HG02623 (cell line): ENCODE results near the gene TGIF1.

Experiments used
- ATAC-seq: cut with Tn5 transposase; IDR thresholded peaks from one replicate; pipeline ENCODE4 v1.9.1; 2021; ENCODE audit warnings: moderate library complexity; ENCODE audit not compliant: unreplicated experiment

The TGIF1 gene

GRCh38 chr18:3429121-3429520 is 20.9 kb upstream of the TGIF1 start:
- no peak for ATAC-seq

DNA sequence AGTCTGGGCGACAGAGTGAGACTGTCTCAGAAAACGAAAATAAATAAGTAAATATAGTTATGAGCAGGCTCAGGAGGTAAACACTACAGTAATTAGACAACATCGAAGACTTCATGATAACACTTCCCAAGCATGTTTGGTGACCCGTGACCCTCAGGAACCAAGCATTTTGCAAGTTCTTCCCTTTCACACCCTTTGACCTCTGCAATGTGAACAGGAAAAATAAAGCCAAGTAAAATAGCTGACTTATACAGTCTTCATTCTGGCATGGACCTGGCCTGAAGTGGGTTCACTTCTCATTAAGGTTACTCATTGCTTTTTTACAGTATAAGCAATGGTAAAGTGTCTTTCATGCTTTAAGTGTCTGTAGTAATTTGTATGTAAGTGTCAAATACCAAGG is 15.3 kb upstream of the TGIF1 start:
- no peak for ATAC-seq

DNA sequence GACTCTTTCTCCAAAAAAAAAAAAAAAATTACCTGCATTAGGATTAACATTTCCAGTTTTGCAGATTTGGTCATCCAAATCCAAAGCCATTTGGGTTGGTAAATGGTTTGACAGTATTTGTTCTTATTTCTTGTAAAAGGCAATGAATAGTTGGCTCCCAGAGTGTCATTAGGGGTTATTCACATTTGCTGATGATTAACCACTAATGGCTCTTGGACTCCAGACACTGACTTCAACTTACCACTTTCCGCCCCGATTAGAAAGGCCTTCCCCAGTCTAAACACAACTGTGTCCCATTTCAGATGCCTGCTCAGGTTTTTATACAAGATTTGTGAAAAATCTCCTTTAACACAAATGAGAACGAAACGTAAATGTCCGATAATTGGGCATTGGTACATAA is 9.6 kb upstream of the TGIF1 start:
- ATAC-seq: no peak

DNA sequence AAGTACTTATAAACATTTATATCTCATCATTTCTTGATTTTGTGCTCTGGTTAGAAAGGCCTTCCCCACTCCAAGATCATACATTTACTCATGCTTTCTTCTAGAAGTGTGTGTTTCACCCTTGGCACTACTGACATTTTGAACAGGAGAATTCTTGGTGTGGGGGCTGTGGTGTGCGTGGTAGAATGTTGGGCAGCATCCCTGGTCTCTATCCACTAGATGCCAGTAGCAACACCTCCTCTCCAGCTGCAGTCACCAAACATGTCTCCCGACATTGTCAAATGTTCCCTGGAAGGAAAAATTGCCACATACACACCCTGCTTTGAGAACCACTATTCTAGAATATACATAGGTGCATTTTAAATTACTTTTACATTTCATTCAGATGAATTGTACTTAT is 8.7 kb upstream of the TGIF1 start:
- ATAC-seq: no peak

DNA sequence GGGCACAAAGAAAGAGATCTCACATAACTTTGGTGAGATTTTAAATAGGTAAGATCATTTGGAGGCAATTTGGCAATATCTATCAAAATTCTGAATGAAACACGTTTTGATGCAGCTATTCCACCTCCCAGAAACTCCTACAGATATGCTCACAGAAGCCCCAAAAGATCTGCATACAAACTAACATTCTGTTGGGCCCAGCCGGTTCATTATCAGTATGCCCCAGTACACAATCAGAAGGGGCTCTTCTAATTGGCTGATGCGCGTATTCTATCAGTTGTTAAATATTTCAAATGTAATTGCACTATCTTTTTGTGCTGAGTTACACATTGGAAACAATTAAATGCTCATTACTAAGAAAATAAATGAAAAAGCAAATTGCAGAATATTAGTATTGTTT is 7.1 kb upstream of the TGIF1 start:
- no peak for ATAC-seq

GRCh38 chr18:3444296-3444695 is 5.7 kb upstream of the TGIF1 start:
- ATAC-seq: no peak

- ATAC-seq: no peak
Observed at GRCh38 chr18:3444954-3445353, 5.0 kb upstream of the TGIF1 start.

DNA sequence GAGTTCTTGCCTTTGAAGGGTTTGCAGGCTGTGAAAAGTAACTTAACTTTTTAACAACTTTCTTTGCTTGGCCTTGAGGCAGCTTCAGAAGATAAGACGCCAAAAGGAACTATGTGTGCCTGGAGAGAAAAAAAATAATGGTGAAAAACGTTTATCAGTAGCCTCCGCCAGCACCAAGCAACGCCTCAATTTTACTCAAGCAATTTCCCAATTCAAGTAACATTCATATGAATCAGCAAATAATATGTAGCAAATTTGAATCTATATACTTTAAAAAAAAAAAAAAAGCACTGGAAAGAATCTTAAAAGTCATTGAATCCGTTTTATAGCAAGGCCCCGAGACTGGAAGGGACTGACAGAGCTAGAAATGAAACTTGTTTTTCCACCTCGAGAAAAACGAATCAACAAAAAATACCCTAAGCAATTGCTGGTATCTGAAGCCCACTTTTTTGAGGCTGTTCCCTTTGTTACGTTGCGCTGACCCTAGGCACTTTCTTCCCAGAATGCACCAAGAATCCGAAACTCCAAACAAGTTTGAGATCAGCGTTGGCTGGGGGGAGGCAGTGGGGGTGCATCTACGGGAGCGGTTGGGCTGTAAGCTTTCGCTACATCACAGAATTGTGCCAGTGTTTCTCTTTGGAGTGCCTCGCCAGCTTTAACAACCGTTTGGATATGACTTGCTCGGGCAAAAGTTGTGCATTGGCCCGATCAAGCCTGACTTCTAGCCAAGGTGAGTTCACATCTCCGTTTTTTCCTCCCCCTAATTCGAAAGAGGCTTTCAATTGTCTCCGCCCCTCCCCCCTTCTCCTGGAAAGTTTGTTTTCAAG is 2.7 kb upstream of the TGIF1 start:
- ATAC-seq: no peak

DNA sequence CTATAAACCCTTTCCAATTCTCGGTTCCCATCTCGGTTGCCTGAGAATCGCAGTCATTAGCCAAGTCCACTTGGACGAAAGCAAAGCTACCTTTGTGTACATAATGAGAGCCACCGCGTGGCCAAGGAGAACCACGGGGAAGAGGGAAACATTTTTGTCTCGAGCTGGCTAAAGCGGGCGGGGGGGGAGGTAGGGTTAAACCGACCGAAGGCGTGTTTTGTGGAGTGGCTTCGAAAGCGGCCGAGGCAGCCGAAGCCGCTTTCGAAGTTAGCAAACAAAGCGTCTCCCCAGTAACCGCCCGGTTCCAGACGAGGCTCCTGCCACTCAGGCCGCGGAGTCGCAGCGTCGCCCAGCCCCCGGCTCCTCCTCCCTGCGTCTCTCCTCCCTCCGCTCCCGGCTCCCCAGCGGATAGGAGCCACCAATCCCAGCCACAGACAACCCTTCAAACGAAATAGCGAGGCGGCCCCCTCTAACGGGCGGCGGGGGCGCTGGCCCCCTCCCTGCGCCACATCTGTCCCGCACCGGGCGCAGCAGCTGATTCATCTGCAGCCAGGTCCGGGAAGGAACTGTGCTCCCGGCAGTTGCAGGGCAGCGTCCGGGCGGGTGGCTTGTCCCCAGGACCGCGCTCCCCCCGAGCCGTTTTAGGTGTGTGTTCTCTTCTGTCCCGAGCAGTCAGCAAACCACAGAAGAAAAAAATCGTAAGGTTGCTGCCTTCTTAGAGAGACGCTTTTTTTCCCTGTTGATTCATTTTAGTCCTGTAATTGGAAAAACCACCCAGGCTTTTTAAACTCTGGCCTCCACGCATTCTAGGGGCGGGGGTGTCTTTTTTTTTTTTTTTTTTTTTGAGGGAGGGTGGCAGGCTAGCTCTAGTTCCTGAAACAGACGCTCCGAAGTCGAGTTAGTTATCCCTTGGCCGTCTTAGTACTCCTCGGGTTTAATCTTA is 1.8 kb upstream of the TGIF1 start:
- peak; percentile 71 for ATAC-seq

GRCh38 chr18:3448838-3449511 is 997 bp upstream of the TGIF1 start:
- ATAC-seq: peak; percentile 37

GRCh38 chr18:3449512-3450011 is 410 bp upstream of the TGIF1 start:
- peak; percentile 4 for ATAC-seq

- no peak for ATAC-seq
Observed at GRCh38 chr18:3450799-3451182, 819 bp downstream of the TGIF1 start.

DNA sequence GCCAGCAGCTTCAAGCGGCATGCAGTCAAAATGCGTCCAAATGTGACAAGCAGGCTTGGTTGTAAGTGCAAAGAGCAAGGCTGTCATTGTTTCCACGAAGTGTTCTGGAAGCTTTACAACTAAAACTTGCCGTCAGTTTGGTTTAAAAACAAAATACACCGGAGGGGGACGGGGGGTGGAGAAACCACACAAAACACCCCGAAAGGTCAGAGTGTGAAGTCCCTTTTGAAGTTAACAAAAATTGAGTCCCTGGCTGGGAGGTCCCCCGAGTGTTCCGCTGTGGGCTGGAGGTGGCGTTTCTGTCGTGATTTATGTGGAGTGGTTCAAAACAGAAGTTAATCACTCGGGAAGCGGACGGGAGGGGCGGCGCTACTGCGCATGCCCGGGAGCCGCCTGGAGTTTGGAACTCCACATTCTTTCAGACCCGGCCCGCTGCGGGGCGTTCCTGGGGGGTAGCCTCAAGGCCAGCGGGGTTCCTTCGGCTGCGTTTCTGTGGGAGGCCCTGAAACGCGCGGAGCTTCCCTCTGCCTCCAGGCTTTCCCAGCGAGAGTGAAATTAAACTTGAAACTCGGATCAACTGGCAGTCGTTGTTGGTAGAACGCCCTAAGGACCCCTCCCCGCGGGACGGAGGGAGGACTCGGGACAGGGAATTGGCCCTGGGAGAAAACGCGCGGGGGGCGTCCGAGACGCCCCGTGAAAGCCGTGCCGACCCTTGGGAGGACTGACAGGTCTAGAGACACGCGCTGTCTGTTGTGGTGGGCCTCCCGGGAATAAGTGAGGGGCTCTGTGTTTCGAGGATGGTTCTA is 1.4 kb downstream of the TGIF1 start:
- no peak for ATAC-seq

DNA sequence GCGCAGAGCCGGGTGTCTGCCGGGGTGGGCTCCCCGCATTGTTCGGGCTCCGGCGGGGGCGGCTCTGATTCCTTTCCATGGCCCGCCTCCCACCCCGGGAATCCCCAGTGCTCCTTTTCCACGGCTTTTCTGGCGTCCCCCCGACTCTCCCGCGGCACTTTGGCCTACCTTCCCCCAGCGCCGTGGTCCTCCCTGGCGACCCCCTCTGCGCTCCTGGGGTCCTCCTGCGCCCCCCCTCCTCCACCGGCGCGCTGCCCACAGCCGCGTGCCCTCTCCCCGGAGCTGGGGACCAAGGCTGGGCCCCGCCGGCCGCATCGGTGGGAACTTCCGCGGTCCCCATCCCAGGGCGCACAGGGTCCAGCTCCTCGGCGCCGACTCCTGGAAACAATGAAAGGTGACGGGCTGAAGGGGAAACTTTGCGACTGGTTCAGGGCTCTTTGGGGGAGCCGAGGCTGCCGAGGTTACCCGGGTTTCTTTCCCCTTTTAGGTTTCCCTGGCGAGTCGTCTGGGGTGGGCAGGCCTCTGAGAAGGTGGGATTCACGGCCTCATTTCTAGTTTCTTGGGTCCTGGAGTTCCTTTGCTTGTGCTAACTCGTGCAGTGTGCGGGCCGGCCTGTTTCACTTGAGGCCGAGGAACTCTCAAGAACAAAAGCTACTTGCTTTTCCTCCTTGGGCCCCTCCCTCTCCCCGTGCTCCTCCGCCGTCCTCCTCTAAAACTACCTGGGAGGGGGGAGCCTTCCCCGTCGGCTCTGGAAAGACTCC is 2.2 kb downstream of the TGIF1 start:
- no peak for ATAC-seq

- no peak for ATAC-seq
Observed at GRCh38 chr18:3452750-3453539, 3.0 kb downstream of the TGIF1 start.

DNA sequence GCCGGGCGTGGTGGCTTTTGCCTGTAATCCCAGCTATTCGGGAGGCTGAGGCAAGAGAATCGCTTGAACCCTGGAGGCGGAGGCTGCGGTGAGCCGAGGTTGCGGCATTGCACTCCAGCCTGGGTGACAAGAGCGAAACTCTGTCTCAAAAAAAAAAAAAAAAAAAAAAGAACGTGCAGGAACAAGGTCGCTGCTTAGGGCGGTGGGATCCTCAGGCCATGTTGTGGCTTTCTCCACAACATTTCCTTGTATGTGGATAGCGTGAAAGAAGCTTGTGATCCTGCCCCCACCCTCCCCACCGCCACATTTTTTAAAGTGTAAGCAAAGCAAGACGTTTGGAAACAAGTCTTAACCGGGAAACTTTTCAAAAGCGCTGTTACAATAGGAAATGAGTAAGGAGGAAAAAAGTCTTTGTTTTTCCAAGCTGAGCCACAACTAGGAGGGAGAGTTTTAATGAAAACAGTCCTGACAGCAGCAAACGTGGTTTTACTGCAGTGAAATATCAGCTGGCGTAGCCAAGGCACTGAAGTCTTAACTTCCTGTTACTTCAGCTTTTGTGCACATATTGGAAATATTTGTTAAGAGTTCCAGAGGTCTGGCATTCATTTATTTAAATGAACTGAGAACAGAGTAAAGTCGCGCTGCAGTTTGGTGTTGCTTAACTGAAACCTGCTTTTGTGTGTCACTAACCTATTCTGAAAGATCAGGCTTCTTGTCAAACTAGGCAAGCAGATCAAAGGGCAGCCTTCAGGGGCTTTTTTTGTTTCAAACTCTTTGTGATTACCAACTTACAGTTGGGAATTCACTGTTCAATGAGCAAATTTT is 3.8 kb downstream of the TGIF1 start:
- no peak for ATAC-seq

DNA sequence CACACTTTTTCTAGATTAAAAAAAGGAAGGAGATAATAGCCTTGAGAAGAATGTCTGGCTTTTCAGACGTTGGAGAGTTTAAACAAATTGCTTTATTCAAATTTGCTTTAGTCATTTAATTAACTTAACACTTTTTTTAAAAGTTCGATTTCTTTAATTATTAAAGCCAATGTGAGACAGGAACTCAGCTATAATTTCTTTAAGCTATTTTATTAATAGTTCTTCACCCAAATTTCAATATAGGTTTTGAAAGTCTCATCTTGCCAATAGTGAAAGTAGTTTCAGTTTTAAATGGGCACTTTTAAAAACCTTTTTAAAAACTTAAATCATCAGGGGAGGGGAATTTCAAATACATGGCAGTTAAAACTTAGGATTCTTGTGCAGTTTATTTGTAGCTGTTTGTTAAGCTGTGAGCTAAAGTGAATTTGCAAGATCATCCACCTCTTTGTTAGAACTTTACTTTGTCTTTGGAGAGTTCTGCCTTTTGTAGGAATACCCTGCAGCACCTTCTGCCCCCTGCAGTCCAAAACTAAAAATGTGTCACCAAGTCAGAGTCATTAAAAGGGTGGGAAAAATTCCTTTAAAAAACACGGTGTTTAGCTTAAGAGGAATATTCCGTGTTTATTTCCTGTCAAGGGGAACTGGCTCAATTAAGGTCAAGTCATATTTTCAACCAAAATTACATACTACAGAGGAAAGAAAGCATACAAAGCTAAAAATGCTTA is 4.6 kb downstream of the TGIF1 start:
- ATAC-seq: no peak
